Left lobe of liver (tissue), 2 donors: ENCODE results near the gene NDRG4. TPM values are rescaled to one million over a fixed set of nuclear protein-coding genes. Genes with fewer than 3 reads are reported as not detected.

ENCODE experiments used
- ATAC-seq: fragments of 200-7000 bp; cut with Tn5 transposase; one replicate; pipeline ENCODE4 v1.9.1; 2020; ENCODE audit warnings: mild to moderate bottlenecking, moderate library complexity
- DNase-seq: peaks from one replicate; pipeline ENCODE4 v3.0.0-alpha.2; 2020; ENCODE audit warnings: low spot score
- total RNA-seq: library from RNA; stranded (reverse); gene quantifications from one replicate; pipeline ENCODE4 v1.2.1, GENCODE V29; 2021
- donor health status: DM: no; HTN: no; CAD: no; lungs with moderate emphysema.
- donor health status: DM: no; HTN: yes; CAD: no.

NDRG4 gene, protein sequence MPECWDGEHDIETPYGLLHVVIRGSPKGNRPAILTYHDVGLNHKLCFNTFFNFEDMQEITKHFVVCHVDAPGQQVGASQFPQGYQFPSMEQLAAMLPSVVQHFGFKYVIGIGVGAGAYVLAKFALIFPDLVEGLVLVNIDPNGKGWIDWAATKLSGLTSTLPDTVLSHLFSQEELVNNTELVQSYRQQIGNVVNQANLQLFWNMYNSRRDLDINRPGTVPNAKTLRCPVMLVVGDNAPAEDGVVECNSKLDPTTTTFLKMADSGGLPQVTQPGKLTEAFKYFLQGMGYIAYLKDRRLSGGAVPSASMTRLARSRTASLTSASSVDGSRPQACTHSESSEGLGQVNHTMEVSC
- total RNA-seq: 2.4 TPM

DNA sequence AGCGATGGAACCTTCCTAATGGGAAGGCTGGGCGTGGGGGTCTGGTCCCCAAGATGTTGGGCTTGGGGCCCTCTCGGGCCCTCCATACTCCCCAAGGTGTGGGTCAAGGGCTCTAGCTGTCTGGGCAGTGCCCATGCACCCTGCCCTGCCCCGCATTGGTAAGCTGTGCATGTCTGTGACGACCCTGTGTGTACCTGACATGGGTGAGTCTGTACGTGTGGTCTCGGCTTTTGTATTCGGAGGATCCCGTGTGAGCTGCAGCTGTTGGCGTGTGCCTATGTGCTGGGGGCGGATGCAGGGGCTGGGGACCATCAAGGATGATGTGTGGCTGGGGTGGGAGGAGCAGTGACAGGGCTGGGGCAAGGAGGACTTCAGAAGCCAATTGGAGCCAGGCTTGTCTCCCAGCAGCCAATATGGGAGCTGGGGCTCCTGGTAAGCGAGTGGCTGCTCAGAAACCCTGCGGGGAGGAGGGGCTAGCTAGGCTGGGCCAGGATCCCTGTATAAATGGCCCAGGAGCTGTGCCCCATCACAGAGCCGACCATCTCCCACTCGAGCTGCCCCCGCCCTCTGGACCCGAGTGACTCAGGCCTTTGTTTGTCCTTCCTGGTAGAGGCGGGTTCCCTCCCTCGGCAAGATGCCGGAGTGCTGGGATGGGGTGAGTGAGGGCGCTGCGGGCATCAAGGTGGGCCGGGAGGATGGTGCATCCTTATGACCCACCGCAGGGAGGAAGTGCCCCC, at the start of gene NDRG4:
Gene NDRG4, plus strand, starts transcription at position 529 of the 737 bp plus-strand sequence. Its CDS starts 106 bp downstream, at position 635.
- DNase-seq (no peak), ATAC-seq (no peak)

- ATAC-seq: no peak
- DNase-seq: no peak
Observed at GRCh38 chr16:58450590-58450989, 49.4 kb upstream of the NDRG4 start.

GRCh38 chr16:58451265-58451689, 48.7 kb upstream of the NDRG4 start:
- DNase-seq (no peak), ATAC-seq (no peak)

GRCh38 chr16:58451945-58452401, 48.0 kb upstream of the NDRG4 start:
- ATAC-seq (peak; percentile 35), DNase-seq (no peak)

DNA sequence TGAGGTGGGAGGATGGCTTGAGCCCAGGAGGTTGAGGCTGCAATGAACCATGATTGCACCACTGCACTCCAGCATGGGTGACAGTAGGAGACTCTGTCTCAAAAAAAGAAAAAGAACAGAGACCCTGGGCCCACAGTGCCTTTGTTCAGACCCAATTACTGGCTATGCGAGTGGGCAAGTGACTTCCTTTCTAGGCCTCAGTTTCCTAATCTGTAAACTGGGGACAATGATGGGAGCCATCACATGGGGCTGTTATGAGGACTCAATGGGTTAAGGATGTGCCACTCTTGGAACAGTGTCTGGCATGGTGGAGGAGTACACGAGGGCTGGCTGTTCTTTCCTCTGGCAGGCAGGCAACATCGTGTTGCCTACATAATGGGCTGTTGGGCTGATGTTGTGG, 47.3 kb upstream of the NDRG4 start:
- ATAC-seq: no peak
- DNase-seq: no peak

DNA sequence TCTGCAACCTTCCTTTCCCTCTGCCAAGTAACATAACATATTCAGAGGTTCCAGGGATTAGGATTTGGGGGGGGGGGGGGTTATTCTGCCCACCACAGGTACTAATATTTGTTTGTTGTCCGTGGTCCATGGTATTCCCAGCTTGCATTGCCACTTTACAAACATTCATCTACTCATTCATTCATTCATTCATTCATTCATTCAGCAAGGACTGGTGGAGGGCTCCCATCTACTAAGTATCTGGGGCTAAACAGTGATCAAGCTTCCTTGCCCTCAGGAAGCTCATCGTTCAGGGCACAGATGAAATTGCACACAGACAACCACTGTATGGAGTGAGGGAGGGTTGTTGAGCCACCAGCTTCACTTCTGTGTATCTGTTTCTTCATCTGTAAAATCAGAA, 45.8 kb upstream of the NDRG4 start:
- DNase-seq (no peak), ATAC-seq (no peak)

DNA sequence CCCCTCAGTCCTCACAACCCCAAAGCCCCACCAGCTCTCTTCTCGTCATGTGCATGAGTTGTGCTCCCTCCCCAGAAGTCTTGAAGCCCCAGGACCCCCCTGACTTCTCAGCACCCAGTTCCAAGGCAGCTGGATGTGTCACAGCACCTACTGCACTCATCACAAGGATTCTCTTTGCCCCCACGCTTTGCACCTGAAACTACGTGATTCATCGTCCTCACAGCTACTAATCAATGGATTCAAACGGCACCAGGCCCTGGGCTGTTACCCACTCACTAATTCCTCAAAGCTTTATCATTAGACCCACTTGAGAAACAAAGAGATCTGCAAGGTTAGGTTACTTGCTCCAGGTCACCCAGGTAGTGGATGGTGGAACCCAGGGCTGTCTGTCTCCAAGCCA, 45.1 kb upstream of the NDRG4 start:
- no peak for ATAC-seq

GRCh38 chr16:58455750-58456149, 44.2 kb upstream of the NDRG4 start:
- DNase-seq (no peak), ATAC-seq (peak; percentile 23)

More for the DNA sequence above, 45.1 kb upstream of the NDRG4 start:
- no peak for DNase-seq

DNA sequence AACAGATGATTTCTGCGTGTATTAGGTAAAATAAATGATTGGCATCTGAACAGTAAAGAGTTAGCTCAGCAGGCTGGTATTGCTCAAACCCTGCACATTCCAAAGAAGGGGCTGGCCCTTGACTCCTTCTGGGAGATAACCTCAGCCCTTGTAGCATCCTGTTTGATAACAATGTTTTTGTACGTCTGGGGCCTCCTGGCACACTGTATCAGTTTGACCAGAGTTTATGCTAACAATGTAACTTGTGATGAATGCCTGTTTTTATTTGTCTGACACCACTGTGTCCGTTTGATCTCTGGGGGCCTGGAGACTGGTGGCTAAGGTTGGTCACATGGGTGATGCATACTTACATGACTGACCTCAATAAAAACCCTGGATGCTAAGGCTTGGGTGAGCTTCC, 43.8 kb upstream of the NDRG4 start:
- ATAC-seq: peak; percentile 64

GRCh38 chr16:58458606-58459343, 41.2 kb upstream of the NDRG4 start:
- no peak for ATAC-seq
- no peak for DNase-seq

More for the DNA sequence above, 43.8 kb upstream of the NDRG4 start:
- no peak for DNase-seq

DNA sequence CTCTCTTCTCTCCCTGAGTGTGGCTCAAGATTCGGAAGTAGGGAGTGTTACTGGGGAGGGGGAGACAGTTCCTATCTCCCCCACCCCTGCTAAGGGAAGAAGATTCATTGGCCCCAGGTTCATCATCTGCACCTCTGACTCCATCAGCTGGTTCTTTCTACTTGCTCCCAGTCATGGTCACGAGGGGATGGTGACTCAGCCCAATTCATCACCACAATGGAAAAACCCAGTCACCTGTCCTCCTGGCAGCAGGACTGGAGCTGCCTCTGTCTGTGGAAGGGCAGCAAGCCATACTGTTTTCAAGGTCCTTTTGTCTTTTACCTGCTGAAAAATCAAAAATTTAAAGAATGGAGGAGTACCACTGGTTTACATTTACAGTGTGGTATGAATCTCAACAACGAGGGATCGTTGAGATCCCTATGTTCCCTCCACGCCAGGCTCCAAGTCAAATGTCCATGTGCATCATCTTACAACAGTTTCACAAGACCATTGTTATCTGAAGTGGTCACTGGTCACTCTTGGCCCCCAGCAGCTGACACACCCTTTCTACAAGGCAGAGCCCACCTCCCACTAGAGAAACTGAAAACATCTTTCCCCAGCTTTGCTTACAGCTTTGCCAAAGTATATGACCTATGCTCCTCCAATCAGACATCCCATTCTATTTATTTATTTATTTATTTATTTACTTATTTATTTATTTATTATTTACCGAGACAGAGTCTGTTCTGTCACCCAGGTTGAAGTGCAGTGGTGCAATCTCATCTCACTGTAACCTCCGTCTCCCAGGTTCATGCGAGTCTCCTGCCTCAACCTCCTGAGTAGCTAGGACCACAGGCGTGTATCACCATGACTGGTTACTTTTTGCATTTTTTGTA, 40.4 kb upstream of the NDRG4 start:
- no peak for DNase-seq
- ATAC-seq: no peak

GRCh38 chr16:58460219-58460610, 39.7 kb upstream of the NDRG4 start:
- ATAC-seq (no peak), DNase-seq (no peak)

DNA sequence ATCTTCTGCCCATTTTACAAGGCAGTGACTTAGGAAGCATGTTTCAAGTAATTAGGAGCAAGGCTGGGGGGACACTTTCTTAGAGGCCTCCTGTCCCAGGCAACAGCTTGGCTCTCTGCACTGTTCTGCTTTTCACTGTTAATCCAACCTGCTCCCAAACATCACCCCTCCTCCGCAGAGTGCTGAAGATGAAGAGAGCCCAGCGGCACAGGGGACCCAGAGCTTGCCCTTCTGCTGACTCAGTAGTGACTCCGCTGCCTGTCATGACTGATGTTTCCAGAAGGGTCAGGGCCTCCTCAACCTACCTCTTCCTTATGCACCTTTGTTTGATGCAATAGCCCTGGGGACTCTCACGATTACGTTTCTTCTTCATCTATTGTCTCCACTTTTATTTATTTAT, 38.9 kb upstream of the NDRG4 start:
- DNase-seq: no peak
- ATAC-seq: no peak

- DNase-seq: no peak
- no peak for ATAC-seq
Observed at GRCh38 chr16:58461640-58462039, 38.3 kb upstream of the NDRG4 start.

DNA sequence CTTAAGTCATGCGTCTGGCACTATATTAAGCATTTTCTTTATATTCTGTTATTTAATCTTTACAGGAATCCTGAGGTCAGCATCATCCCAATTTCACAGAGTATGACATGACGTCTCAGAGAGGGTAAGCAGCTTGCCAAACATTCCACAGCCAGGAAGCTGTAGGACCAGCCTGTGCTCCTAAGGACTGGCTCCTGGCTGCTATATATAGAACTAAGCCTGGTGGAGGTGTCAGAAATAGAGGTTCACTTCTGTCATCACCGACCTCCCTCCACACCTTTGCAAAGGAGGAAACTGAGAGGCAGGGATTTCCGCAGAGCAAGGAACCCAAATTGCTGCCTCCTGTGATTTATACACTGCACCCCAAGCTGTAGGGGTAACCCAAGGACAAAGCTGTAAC, 37.9 kb upstream of the NDRG4 start:
- ATAC-seq (no peak), DNase-seq (no peak)

GRCh38 chr16:58462499-58462996, 37.4 kb upstream of the NDRG4 start:
- ATAC-seq (no peak), DNase-seq (no peak)

DNA sequence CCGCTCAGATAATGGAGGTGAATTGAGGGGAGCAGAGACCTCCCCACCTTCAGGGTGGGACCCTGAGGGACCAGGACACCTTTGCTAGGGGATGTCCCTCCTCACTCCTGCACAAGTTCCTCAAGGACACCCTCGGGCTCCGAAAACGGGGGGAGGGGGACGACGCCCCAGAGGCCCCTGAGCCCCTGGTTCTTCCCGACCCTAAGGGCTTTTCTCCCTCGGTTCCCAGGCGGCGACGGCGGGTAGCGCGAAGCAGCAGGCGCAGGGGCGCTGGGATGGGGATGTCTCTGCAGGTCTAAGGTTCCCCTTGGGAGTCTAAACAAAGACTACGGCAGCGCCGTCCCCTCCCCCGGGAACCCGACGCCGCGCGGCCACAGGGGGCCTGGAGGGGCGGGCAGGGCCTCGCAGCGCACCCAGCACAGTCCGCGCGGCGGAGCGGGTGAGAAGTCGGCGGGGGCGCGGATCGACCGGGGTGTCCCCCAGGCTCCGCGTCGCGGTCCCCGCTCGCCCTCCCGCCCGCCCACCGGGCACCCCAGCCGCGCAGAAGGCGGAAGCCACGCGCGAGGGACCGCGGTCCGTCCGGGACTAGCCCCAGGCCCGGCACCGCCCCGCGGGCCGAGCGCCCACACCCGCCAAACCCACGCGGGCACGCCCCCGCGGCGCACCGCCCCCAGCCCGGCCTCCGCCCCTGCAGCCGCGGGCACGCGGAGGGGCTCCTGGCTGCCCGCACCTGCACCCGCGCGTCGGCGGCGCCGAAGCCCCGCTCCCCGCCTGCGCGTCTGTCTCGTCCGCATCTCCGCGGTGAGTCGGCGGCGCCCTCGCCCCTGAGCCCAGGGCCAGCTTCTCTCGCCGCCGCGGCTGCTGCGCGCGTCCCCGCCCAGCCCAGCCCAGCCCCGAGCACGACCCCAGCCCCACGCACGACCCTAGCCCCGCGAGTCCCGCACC, 36.7 kb upstream of the NDRG4 start:
- no peak for DNase-seq
- ATAC-seq: peak; percentile 48

- ATAC-seq (peak; percentile 86), DNase-seq (no peak)
Observed at GRCh38 chr16:58464047-58464915, 35.7 kb upstream of the NDRG4 start.
